HG03575 (cell line): ENCODE data around the gene TMEM231.
"Not testable (repeated sequence)": the region's sequence is repeated elsewhere in the genome, so short reads cannot be mapped to it uniquely, and the experiment has no call there.

Experiments used
- ATAC-seq: cut with Tn5 transposase; IDR thresholded peaks from one replicate; pipeline ENCODE4 v1.9.1; 2021; ENCODE audit not compliant: unreplicated experiment, insufficient number of reproducible peaks, low FRiP score; ENCODE audit errors: extremely low read depth

Gene TMEM231

DNA sequence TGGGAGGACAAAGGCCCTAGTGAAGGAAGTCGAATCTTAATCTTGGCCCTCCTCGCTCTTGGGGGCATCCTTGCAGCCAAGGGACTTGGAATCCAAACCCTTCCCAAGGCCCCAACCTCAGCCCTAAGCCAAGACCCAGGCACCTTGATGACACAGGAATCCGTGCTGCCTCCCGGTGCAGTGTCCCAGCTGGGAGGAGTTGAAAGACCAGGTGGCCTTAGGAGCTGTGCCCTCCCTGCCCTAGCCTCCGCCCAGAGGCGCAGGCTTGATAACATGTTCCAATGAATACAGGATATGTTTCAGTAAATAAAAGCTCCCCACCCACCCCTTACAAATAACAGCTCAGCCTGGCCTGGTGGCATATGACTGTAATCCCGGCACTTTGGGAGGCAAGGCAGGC lies 20.2 kb downstream of the TMEM231 start, which contains the start of gene CHST5:
CHST5 (minus strand) TSS at position 208 of the 400 bp plus-strand sequence. CDS start 5,724 bp downstream, outside the sequence.
- ATAC-seq, result no peak

- no peak for ATAC-seq
These were observed 20.7 kb downstream of the TMEM231 start for GRCh38 chr16:75535211-75535843.

GRCh38 chr16:75534560-75535205 lies 21.4 kb downstream of the TMEM231 start:
- no peak for ATAC-seq

DNA sequence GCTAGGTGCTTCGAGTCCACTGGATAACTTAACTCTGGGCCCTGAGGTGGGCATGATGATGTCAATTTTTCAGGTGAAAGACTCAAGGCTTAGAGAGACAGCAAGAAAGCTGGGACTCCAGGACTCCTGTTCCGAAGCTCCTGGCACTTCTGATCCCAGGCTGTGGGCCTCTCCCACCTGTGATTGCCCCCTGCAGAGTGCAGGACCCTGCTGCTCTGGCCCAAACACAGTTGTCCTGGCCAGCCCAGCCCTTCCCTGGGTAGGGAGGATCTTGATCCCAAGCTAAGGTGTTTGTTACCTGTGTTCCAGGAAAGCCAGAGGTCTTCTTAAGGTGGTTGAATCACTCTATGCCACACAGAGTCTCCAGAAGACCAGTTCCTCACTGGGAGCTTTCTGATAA lies 23.3 kb downstream of the TMEM231 start:
- no peak for ATAC-seq

DNA sequence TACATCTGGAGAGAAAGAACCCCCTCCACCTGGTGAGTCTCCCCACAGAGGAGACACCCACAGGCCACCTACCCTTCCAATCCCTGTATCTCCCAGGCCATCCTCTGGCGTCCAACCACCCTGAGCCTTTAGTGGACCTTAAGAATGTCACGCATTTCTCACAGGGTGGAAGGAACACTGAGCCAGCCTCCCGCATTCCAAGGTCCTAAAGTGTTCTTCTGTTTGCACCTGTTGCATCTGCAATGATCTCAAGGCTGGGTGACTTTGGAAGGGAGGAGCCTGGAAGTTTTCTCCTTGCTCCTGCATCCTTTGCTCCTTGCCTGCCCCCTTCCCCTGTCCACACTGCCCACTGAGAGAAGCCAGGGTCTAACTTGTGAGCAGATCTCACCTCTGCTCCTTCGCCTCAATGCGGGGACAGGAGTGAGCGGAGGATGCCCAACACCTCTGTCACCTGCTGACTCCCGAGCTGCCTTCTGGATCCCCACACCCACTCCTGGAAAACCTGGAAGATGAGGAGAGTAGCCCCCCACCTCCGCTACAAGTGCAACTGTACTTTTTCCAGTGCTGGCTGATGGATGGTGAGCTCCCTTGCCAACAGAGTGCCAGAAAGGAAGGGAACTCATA lies 23.8 kb downstream of the TMEM231 start:
- ATAC-seq, result no peak

GRCh38 chr16:75529959-75530358 lies 26.1 kb downstream of the TMEM231 start:
- ATAC-seq, result no peak

DNA sequence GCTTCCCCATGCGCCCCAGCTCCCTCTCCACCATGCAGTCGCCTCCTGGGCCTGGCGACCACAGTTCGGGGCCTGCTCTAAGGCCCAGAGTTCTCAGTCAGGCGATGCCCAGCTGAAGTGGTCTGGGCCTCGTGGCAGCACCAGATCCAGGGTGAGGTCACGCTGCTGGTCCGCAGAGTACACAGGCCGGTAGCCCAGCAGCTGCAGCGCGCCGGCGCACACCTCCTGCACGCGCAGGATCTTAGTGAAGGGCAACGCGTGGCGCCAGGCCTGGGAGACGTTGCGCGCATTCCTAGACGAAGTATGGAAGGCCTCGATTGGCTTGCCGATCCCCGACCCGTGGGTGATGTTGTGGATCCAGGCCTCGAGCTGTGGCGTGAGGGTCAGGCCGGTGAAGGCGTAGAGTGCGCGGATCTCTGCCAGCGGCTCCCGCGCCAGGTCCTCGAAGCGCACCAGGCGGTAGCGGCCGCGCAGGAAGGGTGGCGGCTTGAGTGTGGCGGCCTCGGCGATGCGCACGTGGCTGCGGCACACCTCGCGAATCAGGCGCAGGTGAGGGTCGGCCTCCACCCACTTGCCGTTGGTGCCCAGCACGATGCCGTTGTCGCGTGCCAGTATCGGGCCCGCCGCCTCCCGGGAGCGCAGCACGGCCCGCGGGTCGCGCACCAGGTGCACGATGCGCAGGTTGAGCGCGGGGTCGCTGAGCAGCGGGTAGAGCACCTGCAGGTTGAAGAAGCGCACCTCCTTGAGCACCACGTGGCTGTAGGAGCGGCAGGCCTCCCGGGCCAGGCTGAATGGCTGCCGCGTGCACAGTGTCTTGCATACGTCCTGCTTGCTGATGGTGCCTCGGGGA lies 26.8 kb downstream of the TMEM231 start:
- ATAC-seq, result no peak

DNA sequence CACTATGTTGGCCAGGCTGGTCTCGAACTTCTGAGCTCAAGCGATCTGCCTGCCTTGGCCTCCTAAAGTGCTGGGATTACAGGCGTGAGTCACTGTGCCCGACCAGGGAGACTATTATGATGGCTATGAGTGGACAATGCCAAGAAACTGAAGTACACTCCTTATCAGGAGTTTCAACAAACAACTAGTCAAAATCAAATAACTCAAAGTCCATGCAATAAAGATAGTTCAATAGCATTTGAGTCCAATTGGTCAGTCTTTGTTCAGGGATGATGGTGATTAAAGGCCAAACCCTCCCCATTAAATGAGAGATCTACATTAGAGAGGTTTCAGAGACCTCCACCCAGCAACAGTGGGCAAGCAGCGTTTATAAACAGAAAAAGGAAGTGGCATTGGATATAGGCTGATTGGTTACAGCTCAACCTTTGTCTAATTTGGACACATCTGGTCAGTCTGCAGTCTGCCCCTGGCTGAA lies 28.2 kb downstream of the TMEM231 start:
- ATAC-seq, result no peak

- ATAC-seq, result no peak
These were observed 29.8 kb downstream of the TMEM231 start for GRCh38 chr16:75526032-75526790.

- no peak for ATAC-seq
These were observed 36.9 kb downstream of the TMEM231 start for GRCh38 chr16:75519175-75519574.

- ATAC-seq, result not testable (repeated sequence)
These were observed 39.7 kb downstream of the TMEM231 start for GRCh38 chr16:75516189-75516966.

GRCh38 chr16:75514296-75514695 lies 41.8 kb downstream of the TMEM231 start:
- no peak for ATAC-seq

- ATAC-seq, result no peak
These were observed 49.5 kb downstream of the TMEM231 start for GRCh38 chr16:75506574-75506973.

DNA sequence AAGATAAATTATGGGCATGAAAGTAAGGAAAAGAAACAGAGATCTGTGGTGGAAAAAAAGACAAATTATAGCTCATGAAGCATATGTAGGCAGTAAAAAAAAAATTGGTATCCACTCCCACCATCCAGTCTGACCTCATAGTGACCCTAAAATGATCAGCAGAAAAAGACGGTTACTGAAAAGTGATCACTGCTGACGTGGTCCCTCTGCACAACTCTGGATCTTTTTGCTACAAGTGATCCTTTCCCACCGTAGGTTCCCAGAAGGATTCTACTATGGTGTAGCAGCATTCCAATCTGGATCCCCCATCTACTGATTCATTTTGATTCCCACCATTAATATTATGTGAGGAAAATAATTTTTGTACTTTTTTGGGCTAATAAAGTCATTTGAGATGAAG lies 49.9 kb downstream of the TMEM231 start:
- ATAC-seq, result no peak

DNA sequence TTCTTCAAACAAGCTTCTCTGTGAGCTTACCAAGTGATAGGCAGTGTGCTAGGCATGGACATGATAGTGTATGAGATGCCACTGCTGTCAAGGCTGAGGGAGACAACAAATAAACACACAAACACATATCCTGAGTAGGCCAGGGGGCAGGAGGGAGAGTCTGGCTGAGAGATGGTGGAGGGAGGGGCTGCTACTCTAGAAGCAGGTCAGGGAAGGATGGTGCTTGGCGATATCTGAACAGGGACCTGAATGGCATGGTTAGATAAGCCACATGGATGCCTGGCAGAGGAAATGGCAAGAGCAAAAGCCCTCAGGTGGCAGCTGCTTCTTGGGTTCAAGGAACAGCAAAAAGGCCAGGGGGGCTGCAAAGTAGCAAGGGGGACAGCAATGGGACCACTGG lies 52.3 kb downstream of the TMEM231 start:
- no peak for ATAC-seq

DNA sequence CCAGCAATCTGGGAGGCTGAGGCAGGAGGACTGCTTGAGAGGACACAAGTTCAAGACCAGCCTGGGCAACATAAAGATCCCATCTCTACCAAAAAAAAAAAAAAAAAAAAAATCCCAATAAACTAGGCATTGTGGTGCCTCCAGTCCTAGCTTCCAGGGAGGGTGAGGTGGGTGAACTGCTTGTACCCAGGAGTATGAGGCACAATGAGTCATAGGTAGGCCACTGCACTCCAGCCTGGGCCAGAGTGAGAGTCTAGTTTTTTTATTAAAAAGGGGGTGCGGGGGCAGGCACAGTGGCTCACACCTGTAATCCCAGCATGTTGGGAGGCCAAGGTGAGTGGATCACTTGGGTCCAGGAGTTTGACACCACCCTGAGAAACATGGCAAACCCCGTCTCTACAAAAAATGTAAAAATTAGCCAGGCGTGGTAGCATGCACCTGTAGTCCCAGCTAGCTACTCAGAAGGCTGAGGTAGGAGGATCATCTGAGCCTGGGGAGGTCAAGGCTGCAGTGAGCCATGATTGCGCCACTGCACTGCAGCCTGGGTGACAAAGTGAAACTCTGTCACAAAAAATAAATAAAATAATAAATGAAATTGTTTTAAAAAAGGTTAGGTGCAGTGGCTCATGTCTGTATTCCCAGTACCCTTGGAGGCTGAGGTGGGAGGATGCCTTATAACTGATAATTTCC lies 53.0 kb downstream of the TMEM231 start:
- no peak for ATAC-seq

- ATAC-seq, result not testable (repeated sequence)
These were observed 54.2 kb downstream of the TMEM231 start for GRCh38 chr16:75501820-75502219.
